ENCODE measurements around the gene PDE6H. TPM values are rescaled to one million over a fixed set of nuclear protein-coding genes. Genes with fewer than 3 reads are reported as not detected.

PDE6H gene
- total and polyA plus RNA-seq, 7 donors = not detected

DNA sequence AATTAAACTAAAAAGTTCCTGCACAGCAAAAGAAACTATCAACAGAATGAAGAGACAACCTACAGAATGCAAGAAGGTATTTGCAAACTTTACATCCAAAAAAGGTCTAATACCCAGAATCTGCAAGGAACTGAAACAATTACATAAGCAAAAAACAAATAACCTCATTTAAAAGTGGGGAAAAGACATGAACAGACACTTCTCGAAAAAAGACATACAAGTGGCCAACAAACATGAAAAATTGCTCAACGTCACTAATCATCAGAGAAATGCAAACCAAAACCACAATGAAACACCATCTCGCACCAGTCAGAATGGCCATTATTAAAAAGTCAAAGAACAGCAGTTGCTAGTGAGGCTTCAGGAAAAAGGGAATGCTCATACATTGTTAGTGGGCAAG, 15.2 kb downstream of the PDE6H start:
- DNase-seq = no peak
- no peaks in the 10 kb centered on the region for H3K27me3 ChIP-seq
- H3K36me3 ChIP-seq = no peaks in the 10 kb centered on the region
- no peaks in the 10 kb centered on the region for H3K9me3 ChIP-seq
- TF ChIP-seq POLR2A (IDR thresholded peaks at IDR 0.05) (no peak), POLR2AphosphoS5 (IDR thresholded peaks at IDR 0.05) (no peak), EP300 (IDR thresholded peaks at IDR 0.05) (no peak)
- TF ChIP-seq, protein P1, sequence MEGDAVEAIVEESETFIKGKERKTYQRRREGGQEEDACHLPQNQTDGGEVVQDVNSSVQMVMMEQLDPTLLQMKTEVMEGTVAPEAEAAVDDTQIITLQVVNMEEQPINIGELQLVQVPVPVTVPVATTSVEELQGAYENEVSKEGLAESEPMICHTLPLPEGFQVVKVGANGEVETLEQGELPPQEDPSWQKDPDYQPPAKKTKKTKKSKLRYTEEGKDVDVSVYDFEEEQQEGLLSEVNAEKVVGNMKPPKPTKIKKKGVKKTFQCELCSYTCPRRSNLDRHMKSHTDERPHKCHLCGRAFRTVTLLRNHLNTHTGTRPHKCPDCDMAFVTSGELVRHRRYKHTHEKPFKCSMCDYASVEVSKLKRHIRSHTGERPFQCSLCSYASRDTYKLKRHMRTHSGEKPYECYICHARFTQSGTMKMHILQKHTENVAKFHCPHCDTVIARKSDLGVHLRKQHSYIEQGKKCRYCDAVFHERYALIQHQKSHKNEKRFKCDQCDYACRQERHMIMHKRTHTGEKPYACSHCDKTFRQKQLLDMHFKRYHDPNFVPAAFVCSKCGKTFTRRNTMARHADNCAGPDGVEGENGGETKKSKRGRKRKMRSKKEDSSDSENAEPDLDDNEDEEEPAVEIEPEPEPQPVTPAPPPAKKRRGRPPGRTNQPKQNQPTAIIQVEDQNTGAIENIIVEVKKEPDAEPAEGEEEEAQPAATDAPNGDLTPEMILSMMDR (IDR thresholded peaks at IDR 0.05) = no peak
- no peak overlapping the region for H3K27ac ChIP-seq
- WGBS, 2 donors = 82 to 87% methylated on average over 3 of the region's 3 CpGs
- intact Hi-C loops (cut with DNase I) = no loop called here
- H3K4me3 ChIP-seq = no peak overlapping the region
- H3K4me1 ChIP-seq = no peaks in the 10 kb centered on the region

GRCh38 chr12:14989790-14990189, 16.9 kb downstream of the PDE6H start:
- H3K36me3 ChIP-seq = no peaks in the 10 kb centered on the region
- DNase-seq = no peak
- H3K4me3 ChIP-seq = no peak overlapping the region
- intact Hi-C loops (cut with DNase I) = loop anchor here (10.0 kb wide), 3 partner anchors 355 to 755 kb away; no protein-coding TSS in a partner anchor
- no peaks in the 10 kb centered on the region for H3K9me3 ChIP-seq
- no peak for TF ChIP-seq POLR2AphosphoS5 (IDR thresholded peaks at IDR 0.05)
- TF ChIP-seq POLR2A (IDR thresholded peaks at IDR 0.05) = no peak
- TF ChIP-seq, protein P1 (IDR thresholded peaks at IDR 0.05) = no peak
- no peak for TF ChIP-seq EP300 (IDR thresholded peaks at IDR 0.05)
- H3K4me1 ChIP-seq = peaks cover 0 to 12% (median 9%) of the 10 kb centered on the region in 4 donors
- WGBS, 2 donors = 57 to 63% methylated on average over 1 of the region's 1 CpG
- H3K27ac ChIP-seq = no peak overlapping the region
- H3K27me3 ChIP-seq = no peaks in the 10 kb centered on the region

DNA sequence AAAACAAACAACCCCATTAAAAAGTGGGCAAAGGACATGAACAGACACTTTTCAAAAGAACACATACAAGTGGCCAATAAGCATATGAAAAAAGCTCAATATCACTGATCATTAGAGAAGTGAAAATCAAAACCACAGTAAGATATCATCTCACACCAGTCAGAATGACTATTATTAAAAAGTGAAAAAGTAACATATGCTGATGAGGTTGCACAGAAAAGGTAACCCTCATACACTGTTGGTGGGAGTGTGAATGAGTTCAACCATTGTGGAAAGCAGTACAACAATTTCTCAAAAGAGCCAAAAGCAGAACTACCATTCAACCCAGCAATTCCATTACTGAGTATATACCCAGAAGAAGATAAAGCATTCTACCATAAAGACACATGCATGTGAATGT, 18.2 kb downstream of the PDE6H start:
- H3K27me3 ChIP-seq = no peaks in the 10 kb centered on the region
- H3K4me3 ChIP-seq = no peak overlapping the region
- TF ChIP-seq POLR2A (IDR thresholded peaks at IDR 0.05) (no peak), POLR2AphosphoS5 (IDR thresholded peaks at IDR 0.05) (no peak), EP300 (IDR thresholded peaks at IDR 0.05) (no peak)
- TF ChIP-seq, protein P1 (IDR thresholded peaks at IDR 0.05) = no peak
- peaks cover 0 to 23% (median 19%) of the 10 kb centered on the region in 4 donors for H3K4me1 ChIP-seq
- no peak for DNase-seq
- no peaks in the 10 kb centered on the region for H3K9me3 ChIP-seq
- no peaks in the 10 kb centered on the region for H3K36me3 ChIP-seq
- no peak overlapping the region for H3K27ac ChIP-seq
- intact Hi-C loops (cut with DNase I) = loop anchor here (10.0 kb wide), 3 partner anchors 356 to 756 kb away; no protein-coding TSS in a partner anchor

- intact Hi-C loops (cut with DNase I) = loop anchor here (10.0 kb wide), 3 partner anchors 358 to 758 kb away; no protein-coding TSS in a partner anchor
- H3K27me3 ChIP-seq = no peaks in the 10 kb centered on the region
Measured at GRCh38 chr12:14992673-14993072, 19.8 kb downstream of the PDE6H start.

DNA sequence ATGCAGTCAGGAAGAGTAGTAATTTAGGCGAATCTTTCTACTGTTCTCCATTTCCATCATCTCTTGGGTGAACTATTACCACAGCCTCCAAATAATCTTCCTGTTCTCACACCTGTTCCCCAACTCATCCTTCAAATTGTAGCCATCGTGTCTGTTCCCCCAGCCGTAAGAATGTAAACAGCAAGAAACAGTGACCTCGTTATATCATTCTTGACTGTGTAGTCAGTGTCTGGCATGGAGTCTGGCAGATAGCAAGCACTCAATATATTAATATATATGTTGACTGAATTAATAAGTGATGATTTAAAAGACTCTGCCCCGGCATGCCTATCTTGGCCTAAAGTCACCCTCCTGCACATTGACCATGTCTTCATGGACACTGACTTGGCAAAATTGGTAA, 20.3 kb downstream of the PDE6H start:
- no peak for DNase-seq
- no peak for TF ChIP-seq POLR2AphosphoS5 (IDR thresholded peaks at IDR 0.05)
- no peak for TF ChIP-seq EP300 (IDR thresholded peaks at IDR 0.05)
- TF ChIP-seq POLR2A (IDR thresholded peaks at IDR 0.05) = no peak
- TF ChIP-seq, protein P1 (IDR thresholded peaks at IDR 0.05) = no peak

More at GRCh38 chr12:14992673-14993072, 19.8 kb downstream of the PDE6H start:
- Histone ChIP-seq H3K9me3 (no peaks in the 10 kb centered on the region), H3K36me3 (no peaks in the 10 kb centered on the region), H3K27ac (no peak overlapping the region), H3K4me1 (peaks cover 0 to 30% (median 19%) of the 10 kb centered on the region in 4 donors), H3K4me3 (no peak overlapping the region)
- WGBS, 2 donors = 95 to 96% methylated on average over 3 of the region's 3 CpGs
- no peak for DNase-seq
- no peak for TF ChIP-seq POLR2A (IDR thresholded peaks at IDR 0.05)

More for the DNA sequence above, 20.3 kb downstream of the PDE6H start:
- 78 to 89% methylated on average over 5 of the region's 5 CpGs for WGBS, 2 donors
- no peak overlapping the region for H3K27ac ChIP-seq
- intact Hi-C loops (cut with DNase I) = loop anchor here (10.0 kb wide), 3 partner anchors 358 to 758 kb away; no protein-coding TSS in a partner anchor
- no peaks in the 10 kb centered on the region for H3K27me3 ChIP-seq
- H3K4me1 ChIP-seq = peaks cover 0 to 33% (median 21%) of the 10 kb centered on the region in 4 donors
- no peak overlapping the region for H3K4me3 ChIP-seq
- no peaks in the 10 kb centered on the region for H3K36me3 ChIP-seq
- H3K9me3 ChIP-seq = no peaks in the 10 kb centered on the region

Data from sigmoid colon (tissue), 7 donors.